B cell (primary cell): ENCODE measurements around the gene SEL1L2. TPM values are rescaled to one million over a fixed set of nuclear protein-coding genes. Genes with fewer than 3 reads are reported as not detected.

ENCODE experiments used
- ATAC-seq: fragments of 200-7000 bp; cut with Tn5 transposase; one replicate; pipeline ENCODE4 v1.10.0; 2021; ENCODE audit warnings: low read depth, mild to moderate bottlenecking, moderate number of reproducible peaks, moderate library complexity
- CTCF ChIA-PET: fragments of 350-600 bp; sonication (Branson Sonifier 250); formaldehyde crosslinking; loops from one replicate; lab custom pipeline; 2021; ENCODE audit warnings: antibody characterized with exemption, inconsistent platforms; lab: Charles Lee
- POLR2A ChIA-PET: fragments of 350-600 bp; sonication (Branson Sonifier 250); formaldehyde crosslinking; loops from one replicate; lab custom pipeline; 2021; ENCODE audit warnings: antibody characterized with exemption; lab: Charles Lee
- DNase-seq: peaks from one replicate; pipeline ENCODE4 v3.0.0; 2013
- H2AFZ ChIP-seq: 2 replicates; pipeline ENCODE4 v1.6.1; 2012; ENCODE audit warnings: mild to moderate bottlenecking, low read depth, low read length; ENCODE audit not compliant: insufficient read depth, poor library complexity, severe bottlenecking
- H3K27ac ChIP-seq, 2 donors: 1 replicate in 1 of 2; 2 replicates in 1 of 2; pipeline ENCODE4 v1.5.1; 2012 to 2013; ENCODE audit warnings: low read length in 2 of 2, mild to moderate bottlenecking in 2 of 2, moderate library complexity in 1 of 2
- H3K27me3 ChIP-seq, 4 experiments: fragments of 200-600 bp in 1 of 4; sonication (generic) in 1 of 4; replicated peaks in 1 of 4; 1 replicate in 2 of 4; 2 replicates in 2 of 4; pipeline versions ENCODE4 v1.6.1 to v1.7.0; 2013 to 2016; ENCODE audit warnings: low read length in 3 of 4, mild to moderate bottlenecking in 2 of 4, mixed read lengths in 1 of 4, moderate library complexity in 1 of 4; ENCODE audit not compliant: insufficient read depth in 4 of 4, control insufficient read depth in 3 of 4; ENCODE audit errors: control extremely low read depth in 1 of 4
- H3K36me3 ChIP-seq, 2 experiments: replicated peaks in 1 of 2; 1 replicate in 1 of 2; 2 replicates in 1 of 2; pipeline versions ENCODE4 v1.6.1 to v1.7.1; 2013; ENCODE audit warnings: low read length in 1 of 2; ENCODE audit not compliant: insufficient read depth in 2 of 2, control insufficient read depth in 1 of 2; ENCODE audit errors: control extremely low read depth in 1 of 2, extremely low read depth in 1 of 2
- H3K4me1 ChIP-seq, 2 donors: fragments of 200-600 bp in 1 of 2; sonication (generic) in 1 of 2; 1 replicate in 1 of 2; 2 replicates in 1 of 2; pipeline versions ENCODE4 v1.5.1 to v1.6.1; 2013 to 2017; ENCODE audit warnings: low read length in 2 of 2; ENCODE audit not compliant: control insufficient read depth in 2 of 2, insufficient read depth in 2 of 2
- H3K4me2 ChIP-seq: replicated peaks from 2 replicates; pipeline ENCODE3; 2012; ENCODE audit warnings: mild to moderate bottlenecking, low read depth, low read length; ENCODE audit not compliant: poor library complexity, severe bottlenecking
- H3K4me3 ChIP-seq, 5 experiments: fragments of 200-600 bp in 1 of 5; sonication (generic) in 1 of 5; 1 replicate in 3 of 5; 2 replicates in 2 of 5; pipeline versions ENCODE4 v1.5.1 to v1.7.0; 2011 to 2016; ENCODE audit warnings: low read length in 4 of 5, mild to moderate bottlenecking in 4 of 5, low read depth in 2 of 5, control low read depth in 1 of 5, moderate library complexity in 1 of 5; ENCODE audit not compliant: insufficient read depth in 1 of 5; ENCODE audit errors: control extremely low read depth in 1 of 5, extremely low read depth in 1 of 5
- H3K79me2 ChIP-seq: fragments of 200-600 bp; sonication (generic); one replicate; pipeline ENCODE4 v1.6.0; 2016; ENCODE audit warnings: low read length; ENCODE audit not compliant: control insufficient read depth, insufficient read depth
- H3K9ac ChIP-seq: fragments of 200-600 bp; sonication (generic); 2 replicates; pipeline ENCODE4 v1.6.1; 2017; ENCODE audit warnings: mild to moderate bottlenecking, low read length, moderate library complexity
- H3K9me3 ChIP-seq, 3 donors: one replicate each; pipeline versions ENCODE4 v1.6.1 to v1.7.1; 2013; ENCODE audit warnings: low read length in 2 of 3; ENCODE audit not compliant: control insufficient read depth in 2 of 3, insufficient read depth in 1 of 3; ENCODE audit errors: control extremely low read depth in 1 of 3
- H4K20me1 ChIP-seq: 2 replicates; pipeline ENCODE4 v1.6.0; 2012; ENCODE audit warnings: mild to moderate bottlenecking, low read length; ENCODE audit not compliant: insufficient read depth, control insufficient read depth, poor library complexity, severe bottlenecking
- H3K27ac Mint-ChIP-seq: one replicate; pipeline ENCODE4 v1.8.0; 2021; ENCODE audit warnings: mixed read lengths
- H3K27me3 Mint-ChIP-seq: one replicate; pipeline ENCODE4 v1.8.0; 2021; ENCODE audit warnings: mixed read lengths
- H3K4me1 Mint-ChIP-seq: one replicate; pipeline ENCODE4 v1.8.0; 2021; ENCODE audit warnings: mixed read lengths
- H3K4me3 Mint-ChIP-seq: one replicate; pipeline ENCODE4 v1.8.0; 2021; ENCODE audit warnings: mixed read lengths
- H3K9me3 Mint-ChIP-seq: one replicate; pipeline ENCODE4 v1.8.0; 2022; ENCODE audit warnings: mixed read lengths; ENCODE audit not compliant: insufficient read depth
- EZH2 ChIP-seq: IDR thresholded peaks from 2 replicates; pipeline ENCODE4 v1.6.1; 2012; ENCODE audit warnings: borderline replicate concordance, low read depth, mild to moderate bottlenecking, moderate library complexity, low read length; ENCODE audit not compliant: insufficient read depth, poor library complexity, severe bottlenecking
- WGBS: methylation state at CpG from one replicate; pipeline ENCODE4 v1.1.5; 2013; ENCODE audit warnings: missing lambda C conversion rate; ENCODE audit not compliant: insufficient coverage; 5-methylcytosine and 5-hydroxymethylcytosine counted together
- intact Hi-C: fragments of 100-400 bp; cut with micrococcal nuclease; formaldehyde crosslinking; loops from one replicate; pipeline ENCODE4 v1.10.0; 2022
- polyA plus RNA-seq: library from polyadenylated mRNA; depleted of rRNA; stranded (reverse); fragments of >200 nt; gene quantifications from 2 replicates; pipeline ENCODE4 v1.2.3, GENCODE V29; 2012
- total RNA-seq, 2 donors: library from RNA; stranded (reverse); fragments of 120-200 nt in 1 of 2; gene quantifications; 1 replicate in 1 of 2; 2 replicates in 1 of 2; pipeline versions ENCODE4 v1.2.3 to v1.2.4, GENCODE V29; 2013 to 2022
- TF ChIP-seq, protein P1 (sequence below): fragments of 200-600 bp; IDR thresholded peaks from one replicate; pipeline ENCODE4 v1.8.0; 2022; ENCODE audit warnings: antibody characterized with exemption, mild to moderate bottlenecking

Gene SEL1L2
- total and polyA plus RNA-seq, 2 donors (not counting 1 experiment from before 2014, with no cell fraction given) = not detected

DNA sequence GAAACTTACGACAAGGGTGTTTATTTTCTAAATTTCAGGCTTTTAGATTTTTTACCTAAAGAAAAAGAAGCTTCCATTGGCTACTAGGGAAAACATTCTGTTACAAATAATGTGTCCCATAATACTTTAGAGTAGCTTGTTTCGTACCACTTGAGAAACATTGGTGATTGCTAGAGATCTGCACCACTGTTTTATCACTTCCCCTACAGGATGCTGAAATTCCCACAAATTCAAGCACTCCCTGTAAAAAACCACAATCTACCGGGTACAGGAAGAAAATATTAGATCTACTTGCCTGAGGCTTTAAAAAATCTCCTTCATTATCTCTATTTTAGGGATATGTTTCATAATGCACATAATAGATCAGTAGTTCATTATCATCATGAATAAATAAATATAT is 29.9 kb downstream of the SEL1L2 start:
- intact Hi-C loops = no loop called here
- H3K27ac Mint-ChIP-seq = no peak overlapping the region

DNA sequence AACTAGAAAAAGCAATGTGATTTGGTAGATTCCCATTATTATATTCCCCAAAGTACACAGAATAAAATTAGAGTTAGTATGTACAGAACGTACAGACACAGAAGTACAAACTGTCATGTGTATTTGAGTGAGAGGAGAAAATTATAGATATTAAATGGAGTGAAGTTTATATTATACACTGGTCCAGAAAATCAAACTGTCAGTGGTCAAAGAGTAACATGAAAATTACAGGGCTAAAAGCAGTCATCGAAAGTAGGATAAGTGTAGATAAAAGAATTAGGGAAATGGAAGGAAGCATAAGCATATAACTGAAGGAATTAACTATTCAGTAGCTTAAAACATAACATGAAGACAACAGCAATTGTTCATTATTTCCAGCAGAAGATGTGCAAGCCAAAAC is 30.3 kb downstream of the SEL1L2 start:
- Histone ChIP-seq H3K27ac (no peak overlapping the region), H3K79me2 (no peaks in the 10 kb centered on the region), H3K4me2 (no peak overlapping the region), H3K4me3 (no peak overlapping the region), H3K4me1 (no peaks in the 10 kb centered on the region), H3K27me3 (no peaks in the 10 kb centered on the region), H3K9ac (no peak overlapping the region), H2AFZ (no peak overlapping the region), H3K9me3 (no peaks in the 10 kb centered on the region), H4K20me1 (no peaks in the 10 kb centered on the region), H3K36me3 (no peaks in the 10 kb centered on the region)
- Mint-ChIP-seq H3K9me3 (no peaks in the 10 kb centered on the region), H3K4me1 (no peaks in the 10 kb centered on the region), H3K27ac (no peak overlapping the region), H3K4me3 (no peak overlapping the region), H3K27me3 (no peaks in the 10 kb centered on the region)
- intact Hi-C loops = no loop called here
- TF ChIP-seq EZH2 = no peak
- TF ChIP-seq, protein P1, sequence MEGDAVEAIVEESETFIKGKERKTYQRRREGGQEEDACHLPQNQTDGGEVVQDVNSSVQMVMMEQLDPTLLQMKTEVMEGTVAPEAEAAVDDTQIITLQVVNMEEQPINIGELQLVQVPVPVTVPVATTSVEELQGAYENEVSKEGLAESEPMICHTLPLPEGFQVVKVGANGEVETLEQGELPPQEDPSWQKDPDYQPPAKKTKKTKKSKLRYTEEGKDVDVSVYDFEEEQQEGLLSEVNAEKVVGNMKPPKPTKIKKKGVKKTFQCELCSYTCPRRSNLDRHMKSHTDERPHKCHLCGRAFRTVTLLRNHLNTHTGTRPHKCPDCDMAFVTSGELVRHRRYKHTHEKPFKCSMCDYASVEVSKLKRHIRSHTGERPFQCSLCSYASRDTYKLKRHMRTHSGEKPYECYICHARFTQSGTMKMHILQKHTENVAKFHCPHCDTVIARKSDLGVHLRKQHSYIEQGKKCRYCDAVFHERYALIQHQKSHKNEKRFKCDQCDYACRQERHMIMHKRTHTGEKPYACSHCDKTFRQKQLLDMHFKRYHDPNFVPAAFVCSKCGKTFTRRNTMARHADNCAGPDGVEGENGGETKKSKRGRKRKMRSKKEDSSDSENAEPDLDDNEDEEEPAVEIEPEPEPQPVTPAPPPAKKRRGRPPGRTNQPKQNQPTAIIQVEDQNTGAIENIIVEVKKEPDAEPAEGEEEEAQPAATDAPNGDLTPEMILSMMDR = no peak
- ATAC-seq = no peak
- DNase-seq = no peak
- ChIA-PET POLR2A (no interaction called here), CTCF (no interaction called here)
- WGBS = no CpG with 5 or more reads among the region's 2 CpGs

More for the DNA sequence above, 29.9 kb downstream of the SEL1L2 start:
- DNase-seq (no peak), ATAC-seq (no peak)
- H4K20me1 ChIP-seq = no peaks in the 10 kb centered on the region
- no peak overlapping the region for H3K27ac ChIP-seq
- Mint-ChIP-seq H3K4me1 (no peaks in the 10 kb centered on the region), H3K4me3 (no peak overlapping the region), H3K9me3 (no peaks in the 10 kb centered on the region), H3K27me3 (no peaks in the 10 kb centered on the region)
- H3K9ac ChIP-seq = no peak overlapping the region
- ChIA-PET POLR2A (no interaction called here), CTCF (no interaction called here)
- H3K4me3 ChIP-seq = no peak overlapping the region
- no peaks in the 10 kb centered on the region for H3K79me2 ChIP-seq
- H3K4me1 ChIP-seq = no peaks in the 10 kb centered on the region
- WGBS = no CpG with 5 or more reads among the region's 3 CpGs
- TF ChIP-seq, protein P1 = no peak
- TF ChIP-seq EZH2 = no peak
- H3K36me3 ChIP-seq = no peaks in the 10 kb centered on the region
- H3K4me2 ChIP-seq = no peak overlapping the region
- H2AFZ ChIP-seq = no peak overlapping the region
- H3K27me3 ChIP-seq = no peaks in the 10 kb centered on the region
- no peaks in the 10 kb centered on the region for H3K9me3 ChIP-seq
